Measurements from ENCODE around the gene PNLIPRP3. TPM values are rescaled to one million over a fixed set of nuclear protein-coding genes. Genes with fewer than 3 reads are reported as not detected.

PNLIPRP3 gene
- not detected in 2 replicates for total RNA-seq

DNA sequence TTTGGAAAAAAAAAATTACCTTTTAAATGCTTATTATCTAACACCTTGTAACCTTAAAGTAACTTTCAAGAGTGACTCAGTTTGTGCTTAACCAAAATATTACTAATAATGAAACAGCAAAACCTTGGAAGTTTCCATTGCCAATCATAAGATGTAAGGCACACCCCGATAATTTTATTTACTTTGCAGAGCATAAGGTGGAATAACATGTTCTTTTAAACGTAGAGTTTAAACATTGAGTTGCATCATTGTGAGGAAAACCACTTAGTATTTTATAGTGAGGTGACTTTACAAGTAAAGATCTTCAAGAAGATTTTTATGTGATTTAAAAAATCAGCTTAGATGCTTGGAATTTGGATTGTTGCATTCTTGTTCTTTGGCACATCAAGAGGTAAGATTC lies at the start of gene PNLIPRP3:
Gene PNLIPRP3, plus strand, starts transcription at position 177 of the 400 bp plus-strand sequence. Its CDS starts 166 bp downstream, at position 343.

Other genes starting within 250 kb of the PNLIPRP3 start
- 3.7 and 8.2 TPM in 2 replicates for gene GFRA1, start 154.6 kb upstream of the PNLIPRP3 start, total RNA-seq
- gene CCDC172, start 103.4 kb upstream of the PNLIPRP3 start, total RNA-seq, result not detected in 2 replicates
- gene PNLIP, start 118.1 kb downstream of the PNLIPRP3 start, total RNA-seq, result not detected in 2 replicates
- not detected in 2 replicates for gene PNLIPRP1, start 163.1 kb downstream of the PNLIPRP3 start, total RNA-seq
- gene PNLIPRP2, start 193.1 kb downstream of the PNLIPRP3 start, total RNA-seq, result not detected in 2 replicates